H1 (cell line): ENCODE data around the gene NFATC4. TPM values are rescaled to one million over a fixed set of nuclear protein-coding genes. Genes with fewer than 3 reads are reported as not detected.

ENCODE experiments used
- CTCF ChIA-PET: fragments of 300-600 bp; sonication (Branson Sonifier 250); formaldehyde crosslinking; loops from one replicate; lab custom pipeline; 2021; ENCODE audit not compliant: partially characterized antibody; lab: Charles Lee
- POLR2A ChIA-PET: fragments of 300-600 bp; sonication (Branson Sonifier 250); formaldehyde crosslinking; loops from one replicate; lab custom pipeline; 2021; ENCODE audit warnings: inconsistent platforms; ENCODE audit not compliant: partially characterized antibody; lab: Charles Lee
- DNase-seq, 2 experiments: peaks; one replicate each; pipeline versions ENCODE4 v3.0.0 to v3.0.0-alpha.2; 2010 to 2022; ENCODE audit warnings: low spot score in 2 of 2, low read depth in 1 of 2, mixed read lengths in 1 of 2
- FAIRE-seq: peaks from 2 replicates; lab custom pipeline; 2011; peaks lifted over from hg19 to GRCh38; lab: Jason Lieb, UNC
- H2AFZ ChIP-seq: 2 replicates; pipeline ENCODE4 v1.8.1; 2012; ENCODE audit warnings: low read length, inconsistent platforms
- H2AK5ac ChIP-seq: 2 replicates; pipeline ENCODE4 v1.6.1; 2013; ENCODE audit warnings: low read depth, low read length
- H2BK120ac ChIP-seq: replicated peaks from 2 replicates; pipeline ENCODE3; 2013; ENCODE audit warnings: low read depth, low read length, inconsistent platforms
- H2BK12ac ChIP-seq: 2 replicates; pipeline ENCODE4 v1.6.1; 2013; ENCODE audit warnings: low read depth, low read length
- H2BK15ac ChIP-seq: 2 replicates; pipeline ENCODE4 v1.6.1; 2013; ENCODE audit warnings: low read length
- H2BK20ac ChIP-seq: 2 replicates; pipeline ENCODE4 v1.6.1; 2013; ENCODE audit warnings: low read length
- H2BK5ac ChIP-seq: 2 replicates; pipeline ENCODE4 v1.6.1; 2013; ENCODE audit warnings: low read depth, low read length
- H3K14ac ChIP-seq: 2 replicates; pipeline ENCODE4 v1.6.1; 2013; ENCODE audit warnings: inconsistent platforms; ENCODE audit not compliant: insufficient read length
- H3K18ac ChIP-seq: 2 replicates; pipeline ENCODE4 v1.6.1; 2013; ENCODE audit warnings: low read length; ENCODE audit errors: extremely low read depth
- H3K23ac ChIP-seq: 2 replicates; pipeline ENCODE4 v1.6.1; 2013; ENCODE audit warnings: inconsistent platforms; ENCODE audit not compliant: insufficient read length
- H3K23me2 ChIP-seq: 2 replicates; pipeline ENCODE4 v1.6.1; 2013; ENCODE audit warnings: low read depth, low read length
- H3K27ac ChIP-seq: 2 replicates; pipeline ENCODE4 v1.6.1; 2011; ENCODE audit warnings: low read depth, low read length, inconsistent platforms
- H3K27me3 ChIP-seq, 4 experiments: replicated peaks in 1 of 4; 1 replicate in 1 of 4; 2 replicates in 3 of 4; pipeline versions ENCODE4 v1.6.1 to v1.8.1; 2011 to 2013; ENCODE audit warnings: low read length in 3 of 4, mild to moderate bottlenecking in 3 of 4, inconsistent platforms in 2 of 4, mixed read lengths in 2 of 4, moderate library complexity in 1 of 4; ENCODE audit not compliant: control insufficient read depth in 3 of 4, insufficient read depth in 3 of 4; ENCODE audit errors: extremely low read depth in 1 of 4
- H3K36me3 ChIP-seq, 4 experiments: 2 replicates each; pipeline versions ENCODE4 v1.6.1 to v1.8.1; 2011 to 2013; ENCODE audit warnings: mild to moderate bottlenecking in 4 of 4, low read length in 3 of 4, moderate library complexity in 2 of 4, control low read depth in 1 of 4, inconsistent platforms in 1 of 4; ENCODE audit not compliant: insufficient read depth in 4 of 4, control insufficient read depth in 2 of 4
- H3K4ac ChIP-seq: replicated peaks from 2 replicates; pipeline ENCODE3; 2013; ENCODE audit warnings: low read length, low read depth, mixed read lengths, inconsistent platforms; ENCODE audit not compliant: insufficient read length
- H3K4me1 ChIP-seq, 4 experiments: replicated peaks in 1 of 4; 1 replicate in 1 of 4; 2 replicates in 3 of 4; pipeline versions ENCODE4 v1.6.1 to v1.8.1; 2011 to 2013; ENCODE audit warnings: low read length in 3 of 4, inconsistent platforms in 2 of 4, mixed read lengths in 1 of 4; ENCODE audit not compliant: insufficient read depth in 4 of 4, control insufficient read depth in 3 of 4
- H3K4me2 ChIP-seq, 2 experiments: 2 replicates each; pipeline versions ENCODE4 v1.6.1 to v1.8.1; 2011 to 2013; ENCODE audit warnings: low read depth in 2 of 2, low read length in 2 of 2, control low read depth in 1 of 2, inconsistent platforms in 1 of 2, mild to moderate bottlenecking in 1 of 2; ENCODE audit not compliant: insufficient read depth in 1 of 2
- H3K4me3 ChIP-seq, 4 experiments: fragments of 200-600, 300-600 bp in 1 of 4; sonication (generic), shearing (Covaris generic), sonication (Bioruptor Twin) in 1 of 4; 2 replicates each; pipeline versions ENCODE4 v1.5.1 to v1.8.1; 2011 to 2016; ENCODE audit warnings: low read length in 4 of 4, low read depth in 3 of 4, control low read depth in 2 of 4, inconsistent platforms in 2 of 4, mild to moderate bottlenecking in 2 of 4, mixed read lengths in 1 of 4, moderate library complexity in 1 of 4; ENCODE audit not compliant: insufficient read depth in 2 of 4; ENCODE audit errors: extremely low read depth in 1 of 4
- H3K56ac ChIP-seq: replicated peaks from 2 replicates; pipeline ENCODE3; 2013; ENCODE audit warnings: low read depth, mild to moderate bottlenecking, mixed read lengths, low read length, inconsistent platforms; ENCODE audit not compliant: insufficient read length
- H3K79me1 ChIP-seq: 2 replicates; pipeline ENCODE4 v1.6.1; 2013; ENCODE audit warnings: low read depth, low read length, control low read depth
- H3K79me2 ChIP-seq, 2 experiments: 2 replicates each; pipeline versions ENCODE4 v1.6.1 to v1.8.1; 2012 to 2013; ENCODE audit warnings: low read length in 2 of 2, mild to moderate bottlenecking in 2 of 2, inconsistent platforms in 1 of 2; ENCODE audit not compliant: insufficient read depth in 2 of 2, control insufficient read depth in 1 of 2
- H3K9ac ChIP-seq, 4 experiments: replicated peaks in 1 of 4; 1 replicate in 1 of 4; 2 replicates in 3 of 4; pipeline versions ENCODE4 v1.6.1 to v1.8.1; 2011 to 2013; ENCODE audit warnings: low read depth in 3 of 4, low read length in 3 of 4, control low read depth in 2 of 4, mild to moderate bottlenecking in 2 of 4, moderate library complexity in 2 of 4, inconsistent platforms in 1 of 4; ENCODE audit errors: extremely low read depth in 1 of 4
- H3K9me3 ChIP-seq, 2 experiments: 2 replicates each; pipeline versions ENCODE4 v1.6.1 to v1.8.1; 2012 to 2013; ENCODE audit warnings: mild to moderate bottlenecking in 2 of 2, moderate library complexity in 2 of 2, control low read depth in 1 of 2, inconsistent platforms in 1 of 2, low read depth in 1 of 2, low read length in 1 of 2, mixed read lengths in 1 of 2; ENCODE audit not compliant: insufficient read depth in 2 of 2
- H4K20me1 ChIP-seq, 2 experiments: replicated peaks in 1 of 2; 2 replicates each; pipeline versions ENCODE3 to v1.8.1; 2011 to 2013; ENCODE audit warnings: inconsistent platforms in 2 of 2, low read length in 2 of 2, mild to moderate bottlenecking in 1 of 2; ENCODE audit not compliant: insufficient read depth in 2 of 2, control insufficient read depth in 1 of 2
- H4K5ac ChIP-seq: 2 replicates; pipeline ENCODE4 v1.6.1; 2013; ENCODE audit warnings: low read length, low read depth, mixed read lengths, inconsistent platforms; ENCODE audit not compliant: insufficient read length
- H4K8ac ChIP-seq: 2 replicates; pipeline ENCODE4 v1.8.0; 2013; ENCODE audit warnings: mild to moderate bottlenecking, moderate library complexity, low read length, inconsistent platforms; ENCODE audit not compliant: insufficient read depth; ENCODE audit errors: extremely low read depth
- H4K91ac ChIP-seq: replicated peaks from 2 replicates; pipeline ENCODE3; 2013; ENCODE audit warnings: low read length, mixed read lengths, inconsistent platforms; ENCODE audit not compliant: insufficient read length
- ATF3 ChIP-seq: IDR thresholded peaks from 2 replicates; pipeline ENCODE4 v1.6.1; 2011; ENCODE audit warnings: low read depth, mild to moderate bottlenecking, low read length; ENCODE audit not compliant: insufficient read depth
- CHD1 ChIP-seq: IDR thresholded peaks from 2 replicates; pipeline ENCODE4 v1.6.1; 2012; ENCODE audit warnings: low read depth, low read length, improper control_type of control experiment
- E2F6 ChIP-seq: IDR thresholded peaks from 2 replicates; pipeline ENCODE4 v1.6.1; 2012; ENCODE audit warnings: inconsistent platforms
- FOSL1 ChIP-seq: IDR thresholded peaks from 2 replicates; pipeline ENCODE4 v1.6.1; 2011; ENCODE audit warnings: mild to moderate bottlenecking, low read depth, low read length, moderate library complexity; ENCODE audit not compliant: insufficient read depth
- KDM5A ChIP-seq: fragments of 200-600 bp; IDR thresholded peaks from 2 replicates; pipeline ENCODE4 v1.7.1; 2012; ENCODE audit warnings: mild to moderate bottlenecking, low read length, inconsistent platforms, mixed read lengths
- RXRA ChIP-seq: IDR thresholded peaks from 2 replicates; pipeline ENCODE4 v1.6.1; 2011; ENCODE audit warnings: low read depth, mild to moderate bottlenecking, low read length, moderate library complexity; ENCODE audit not compliant: insufficient read depth
- SAP30 ChIP-seq: fragments of 300-600 bp; sonication (generic); IDR thresholded peaks from 2 replicates; pipeline ENCODE4 v1.7.1; 2012; ENCODE audit warnings: low read length, moderate library complexity, mild to moderate bottlenecking, inconsistent platforms; ENCODE audit not compliant: insufficient read depth, insufficient replicate concordance
- SP4 ChIP-seq: IDR thresholded peaks from 2 replicates; pipeline ENCODE4 v1.6.1; 2012; ENCODE audit warnings: low read length, inconsistent platforms
- TAF7 ChIP-seq: optimal IDR thresholded peaks from 2 replicates; pipeline ENCODE3; 2011; ENCODE audit warnings: low read depth, mild to moderate bottlenecking, inconsistent platforms, low read length, moderate library complexity, borderline replicate concordance
- TEAD4 ChIP-seq: IDR thresholded peaks from 2 replicates; pipeline ENCODE4 v1.6.1; 2012; ENCODE audit warnings: low read depth, low read length, inconsistent platforms, mixed read lengths
- WGBS, 2 experiments: shearing (Covaris generic) in 1 of 2; methylation state at CpG; one replicate each; pipeline versions ENCODE4 v1.1.6 to v1.1.7; 2013 to 2015; ENCODE audit warnings: low lambda C conversion rate in 2 of 2, mixed read lengths in 2 of 2, inconsistent platforms in 1 of 2, low coverage in 1 of 2, missing lambda C conversion rate in 1 of 2; ENCODE audit not compliant: insufficient replicate concordance in 2 of 2, insufficient coverage in 1 of 2, insufficient read length in 1 of 2; ENCODE audit errors: extremely low coverage in 1 of 2, missing lambda C conversion rate in 1 of 2; 5-methylcytosine and 5-hydroxymethylcytosine counted together
- polyA plus RNA-seq, 7 experiments: library from polyadenylated mRNA; depleted of rRNA in 3 of 7; stranded (reverse) in 5 of 7; unstranded in 2 of 7; fragments of >200 nt in 5 of 7; fragments of 200-250 nt in 2 of 7; gene quantifications; 1 replicate in 5 of 7; 2 replicates in 1 of 7; 4 replicates in 1 of 7; pipeline versions ENCODE4 v1.2.1 to v1.2.3, GENCODE V29; 2011 to 2013; ENCODE audit warnings: missing spikeins in 2 of 7, mixed read lengths in 2 of 7
- total RNA-seq: library from RNA; stranded (reverse); fragmentation: NEBNext Ultra II Directional; extraction: Animal tissue kit (Norgen Biotek cat#: 25700); gene quantifications from 2 replicates; pipeline ENCODE4 v1.2.1, GENCODE V29; 2021

The NFATC4 gene
- total and polyA plus RNA-seq, 2 of the 8 experiments (the other 6 are each of a cell fraction or from before 2014, with no cell fraction given): 47.3 to 50.3 TPM

- WGBS, 2 experiments: 91% methylated on average over 19 of the region's 32 CpGs; no CpG with 5 or more reads in 1 of the 2 experiments
- TF ChIP-seq KDM5A: no peak
- TF ChIP-seq TEAD4: no peak
- TF ChIP-seq E2F6: no peak
- TF ChIP-seq ATF3: no peak
- TF ChIP-seq SAP30: no peak
- no peak for TF ChIP-seq TAF7
- no peak for TF ChIP-seq RXRA
- TF ChIP-seq FOSL1: no peak
- TF ChIP-seq SP4: no peak
- no peak for TF ChIP-seq CHD1
These were observed 2.1 kb downstream of the NFATC4 start for GRCh38 chr14:24369907-24370687.

More at GRCh38 chr14:24369907-24370687, 2.1 kb downstream of the NFATC4 start:
- Histone ChIP-seq H4K8ac (no peak overlapping the region), H3K14ac (no peak overlapping the region), H3K4me2 (no peak overlapping the region; a peak in 1 of 4 replicates), H2AK5ac (no peak overlapping the region), H2BK20ac (no peak overlapping the region), H3K4me1 (peaks cover 0 to 10% (median 7%) of the 10 kb centered on the region in 4 experiments; a peak in 6 of 7 replicates), H3K9me3 (no peaks in the 10 kb centered on the region), H3K36me3 (peaks cover 3 to 11% (median 6%) of the 10 kb centered on the region in 4 experiments; a peak in 5 of 8 replicates), H2AFZ (no peak overlapping the region), H3K23me2 (peaks cover 16% of the 10 kb centered on the region), H3K18ac (no peak overlapping the region), H3K23ac (no peak overlapping the region), H3K56ac (no peak overlapping the region), H2BK12ac (no peak overlapping the region), H2BK5ac (no peak overlapping the region), H2BK120ac (no peak overlapping the region), H3K79me2 (no peaks in the 10 kb centered on the region), H2BK15ac (no peak overlapping the region), H4K5ac (no peak overlapping the region), H3K4me3 (no peak overlapping the region), H4K91ac (no peak overlapping the region), H3K27ac (no peak overlapping the region), H4K20me1 (peaks cover 0 to 3% of the 10 kb centered on the region in 2 experiments), H3K4ac (no peak overlapping the region), H3K27me3 (no peaks in the 10 kb centered on the region; a peak in 1 of 7 replicates), H3K79me1 (no peaks in the 10 kb centered on the region; the same call in 1 of the 2 replicates), H3K9ac (no peak overlapping the region)
- CTCF ChIA-PET: interaction anchor here (0.6 to 16.4 kb wide), 14 partner anchors 9 to 298 kb away, joined by 3 to 207 read pairs (median 5); partner anchors contain the start of genes ADCY4, CBLN3, KHNYN and RIPK3
- no peak for FAIRE-seq
- no peak for DNase-seq
- POLR2A ChIA-PET: interaction anchor here (0.7 to 4.2 kb wide), 10 partner anchors 9 to 72 kb away, joined by 3 to 24 read pairs (median 3); partner anchors contain the start of genes CBLN3 and KHNYN
